RWPE2 (cell line): ENCODE results near the gene CDX1.

Experiments
- ATAC-seq: fragments of 200-7000 bp; cut with Tn5 transposase; 3 replicates; pipeline ENCODE4 v1.9.1; 2021; ENCODE audit warnings: low read depth
- DNase-seq: peaks from one replicate; pipeline ENCODE4 v3.0.0-alpha.2; 2020; ENCODE audit warnings: low spot score
- H3K27ac ChIP-seq: fragments of 450-650 bp; 2 replicates; pipeline ENCODE4 v1.5.1; 2017; ENCODE audit warnings: mild to moderate bottlenecking; ENCODE audit not compliant: poor library complexity, severe bottlenecking
- H3K27me3 ChIP-seq: fragments of 250-450 bp; sonication (Bioruptor Pico); 2 replicates; pipeline ENCODE4 v1.5.1; 2021; ENCODE audit warnings: mild to moderate bottlenecking, moderate library complexity; ENCODE audit not compliant: insufficient read depth, poor library complexity, severe bottlenecking
- H3K36me3 ChIP-seq: fragments of 250-450 bp; sonication (Bioruptor Pico); 2 replicates; pipeline ENCODE4 v1.5.1; 2020; ENCODE audit warnings: low read depth, mild to moderate bottlenecking, moderate library complexity
- H3K4me1 ChIP-seq: fragments of 250-450 bp; sonication (Bioruptor Pico); 2 replicates; pipeline ENCODE4 v1.5.1; 2021; ENCODE audit warnings: mild to moderate bottlenecking, moderate library complexity; ENCODE audit not compliant: insufficient read depth, poor library complexity, severe bottlenecking
- H3K4me3 ChIP-seq: fragments of 250-450 bp; sonication (Bioruptor Pico); 2 replicates; pipeline ENCODE4 v1.5.1; 2021; ENCODE audit warnings: mild to moderate bottlenecking, moderate library complexity; ENCODE audit not compliant: severe bottlenecking
- H3K9me3 ChIP-seq: fragments of 250-450 bp; sonication (Bioruptor Pico); 2 replicates; pipeline ENCODE4 v1.5.1; 2021; ENCODE audit warnings: mild to moderate bottlenecking, moderate library complexity; ENCODE audit not compliant: severe bottlenecking
- CTCF ChIP-seq: fragments of 450-650 bp; IDR thresholded peaks from one replicate; pipeline ENCODE4 v1.5.1; 2017; ENCODE audit warnings: mild to moderate bottlenecking, moderate library complexity; ENCODE audit not compliant: poor library complexity, severe bottlenecking

Gene CDX1

GRCh38 chr5:150142185-150142958 lies 24.2 kb upstream of the CDX1 start:
- no peak for DNase-seq
- Histone ChIP-seq H3K4me1 (peaks cover 18% of the 10 kb centered on the region), H3K36me3 (no peaks in the 10 kb centered on the region), H3K9me3 (no peaks in the 10 kb centered on the region), H3K27ac (peak overlapping the region; percentile 84), H3K4me3 (no peak overlapping the region), H3K27me3 (no peaks in the 10 kb centered on the region)
- TF ChIP-seq CTCF, result no peak
- no peak for ATAC-seq

- peak overlapping the region; percentile 84 for H3K27ac ChIP-seq
- H3K9me3 ChIP-seq, result no peaks in the 10 kb centered on the region
- ATAC-seq, result peak; percentile 86
- H3K4me3 ChIP-seq, result no peak overlapping the region
- H3K4me1 ChIP-seq, result peaks cover 18% of the 10 kb centered on the region
- no peaks in the 10 kb centered on the region for H3K27me3 ChIP-seq
- no peak for TF ChIP-seq CTCF
- no peaks in the 10 kb centered on the region for H3K36me3 ChIP-seq
- no peak for DNase-seq
These were observed 23.6 kb upstream of the CDX1 start for GRCh38 chr5:150142959-150143349.

- DNase-seq, result peak; percentile 92
These were observed 23.0 kb upstream of the CDX1 start for GRCh38 chr5:150143350-150144245.

GRCh38 chr5:150144246-150144801 lies 22.3 kb upstream of the CDX1 start:
- peak overlapping the region; percentile 84 for H3K27ac ChIP-seq
- DNase-seq (peak; percentile 43), ATAC-seq (no peak)
- peaks cover 18% of the 10 kb centered on the region for H3K4me1 ChIP-seq
- no peaks in the 10 kb centered on the region for H3K9me3 ChIP-seq
- no peak overlapping the region for H3K4me3 ChIP-seq
- H3K27me3 ChIP-seq, result no peaks in the 10 kb centered on the region
- no peak for TF ChIP-seq CTCF
- H3K36me3 ChIP-seq, result no peaks in the 10 kb centered on the region

More at GRCh38 chr5:150143350-150144245, 23.0 kb upstream of the CDX1 start:
- Histone ChIP-seq H3K27ac (peak overlapping the region; percentile 84), H3K9me3 (no peaks in the 10 kb centered on the region), H3K4me3 (no peak overlapping the region), H3K4me1 (peaks cover 18% of the 10 kb centered on the region), H3K27me3 (no peaks in the 10 kb centered on the region), H3K36me3 (no peaks in the 10 kb centered on the region)
- no peak for TF ChIP-seq CTCF
- peak; percentile 91 for ATAC-seq
